ENCODE results near the gene SVIL.
A peak's percentile ranks its signal among the peaks of the same experiment; 100 is the strongest.

SVIL gene

GRCh38 chr10:29501692-29502091, 133.1 kb downstream of the SVIL start:
- H3K4me1 ChIP-seq (ENCODE audit: insufficient read depth, low read length, poor library complexity, severe bottlenecking), result no peaks in the 10 kb centered on the region
- no peaks in the 10 kb centered on the region for H3K79me2 ChIP-seq (ENCODE audit: insufficient read depth, low read length)
- H3K9ac ChIP-seq (ENCODE audit: low read depth, low read length, poor library complexity, severe bottlenecking), result no peak overlapping the region
- H3K4me3 ChIP-seq (ENCODE audit: low read length, poor library complexity, severe bottlenecking), result no peak overlapping the region
- no peaks in the 10 kb centered on the region for H3K27me3 ChIP-seq (ENCODE audit: insufficient read depth, low read length, poor library complexity, severe bottlenecking)
- H2AFZ ChIP-seq (ENCODE audit: low read length), result no peak overlapping the region
- H3K9me2 ChIP-seq (replicated peaks; ENCODE audit: low read depth, low read length), result no peaks in the 10 kb centered on the region
- no peaks in the 10 kb centered on the region for H4K20me1 ChIP-seq (ENCODE audit: insufficient read depth, low read length, poor library complexity, severe bottlenecking)
- H3F3A ChIP-seq (ENCODE audit: low read depth), result no peaks in the 10 kb centered on the region
- no peak for TF ChIP-seq EZH2phosphoT487 (IDR thresholded peaks at IDR 0.05; ENCODE audit: borderline replicate concordance)
- TF ChIP-seq, protein P1, sequence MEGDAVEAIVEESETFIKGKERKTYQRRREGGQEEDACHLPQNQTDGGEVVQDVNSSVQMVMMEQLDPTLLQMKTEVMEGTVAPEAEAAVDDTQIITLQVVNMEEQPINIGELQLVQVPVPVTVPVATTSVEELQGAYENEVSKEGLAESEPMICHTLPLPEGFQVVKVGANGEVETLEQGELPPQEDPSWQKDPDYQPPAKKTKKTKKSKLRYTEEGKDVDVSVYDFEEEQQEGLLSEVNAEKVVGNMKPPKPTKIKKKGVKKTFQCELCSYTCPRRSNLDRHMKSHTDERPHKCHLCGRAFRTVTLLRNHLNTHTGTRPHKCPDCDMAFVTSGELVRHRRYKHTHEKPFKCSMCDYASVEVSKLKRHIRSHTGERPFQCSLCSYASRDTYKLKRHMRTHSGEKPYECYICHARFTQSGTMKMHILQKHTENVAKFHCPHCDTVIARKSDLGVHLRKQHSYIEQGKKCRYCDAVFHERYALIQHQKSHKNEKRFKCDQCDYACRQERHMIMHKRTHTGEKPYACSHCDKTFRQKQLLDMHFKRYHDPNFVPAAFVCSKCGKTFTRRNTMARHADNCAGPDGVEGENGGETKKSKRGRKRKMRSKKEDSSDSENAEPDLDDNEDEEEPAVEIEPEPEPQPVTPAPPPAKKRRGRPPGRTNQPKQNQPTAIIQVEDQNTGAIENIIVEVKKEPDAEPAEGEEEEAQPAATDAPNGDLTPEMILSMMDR (conservative IDR thresholded peaks at IDR 0.05; ENCODE audit: low read length), result no peak
- H3K9me3 ChIP-seq (ENCODE audit: insufficient read depth, low read depth, low read length), result no peaks in the 10 kb centered on the region
- H3K36me3 ChIP-seq (ENCODE audit: insufficient read depth, low read length), result no peaks in the 10 kb centered on the region
- no peak overlapping the region for H3K4me2 ChIP-seq (ENCODE audit: low read depth, low read length, poor library complexity, severe bottlenecking)

DNA sequence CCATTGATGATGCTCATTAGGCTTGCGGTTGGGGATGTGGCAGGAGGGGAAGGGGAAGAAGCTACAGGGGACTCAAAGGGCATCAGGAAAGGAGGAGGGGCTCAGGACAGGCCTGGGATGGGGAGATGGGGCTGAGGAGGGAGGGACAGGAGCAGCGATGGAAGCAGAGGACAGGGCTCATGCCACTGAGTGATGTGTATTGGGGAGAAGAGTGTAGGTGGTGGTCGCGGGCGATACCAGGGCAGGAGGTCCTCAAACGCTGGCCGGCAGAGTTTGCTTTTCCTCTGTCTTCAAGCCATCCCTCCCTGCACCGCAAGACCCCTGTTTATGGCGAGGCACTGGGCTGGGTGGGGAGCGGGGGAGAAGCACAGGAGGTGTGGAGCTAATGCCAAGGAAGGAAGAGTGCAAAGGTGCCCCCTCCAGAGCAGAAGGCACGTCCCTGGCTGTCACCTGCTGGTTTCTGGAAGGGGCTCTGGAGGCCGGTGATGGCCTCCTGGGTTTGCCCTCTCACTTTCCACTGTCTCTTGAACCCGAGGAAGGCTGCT, 134.7 kb downstream of the SVIL start:
- Histone ChIP-seq H3K4me3 (ENCODE audit: low read length, poor library complexity, severe bottlenecking) (no peak overlapping the region), H3K9ac (ENCODE audit: low read depth, low read length, poor library complexity, severe bottlenecking) (no peak overlapping the region), H3K4me1 (ENCODE audit: insufficient read depth, low read length, poor library complexity, severe bottlenecking) (no peaks in the 10 kb centered on the region), H3F3A (ENCODE audit: low read depth) (no peaks in the 10 kb centered on the region), H3K4me2 (ENCODE audit: low read depth, low read length, poor library complexity, severe bottlenecking) (no peak overlapping the region), H3K27me3 (ENCODE audit: insufficient read depth, low read length, poor library complexity, severe bottlenecking) (no peaks in the 10 kb centered on the region), H3K79me2 (ENCODE audit: insufficient read depth, low read length) (no peaks in the 10 kb centered on the region), H4K20me1 (ENCODE audit: insufficient read depth, low read length, poor library complexity, severe bottlenecking) (no peaks in the 10 kb centered on the region), H3K9me2 (replicated peaks; ENCODE audit: low read depth, low read length) (no peaks in the 10 kb centered on the region), H2AFZ (ENCODE audit: low read length) (no peak overlapping the region), H3K36me3 (ENCODE audit: insufficient read depth, low read length) (no peaks in the 10 kb centered on the region), H3K9me3 (ENCODE audit: insufficient read depth, low read depth, low read length) (no peaks in the 10 kb centered on the region)
- TF ChIP-seq, protein P1 (conservative IDR thresholded peaks at IDR 0.05; ENCODE audit: low read length), result no peak
- TF ChIP-seq EZH2phosphoT487 (IDR thresholded peaks at IDR 0.05; ENCODE audit: borderline replicate concordance), result no peak

DNA sequence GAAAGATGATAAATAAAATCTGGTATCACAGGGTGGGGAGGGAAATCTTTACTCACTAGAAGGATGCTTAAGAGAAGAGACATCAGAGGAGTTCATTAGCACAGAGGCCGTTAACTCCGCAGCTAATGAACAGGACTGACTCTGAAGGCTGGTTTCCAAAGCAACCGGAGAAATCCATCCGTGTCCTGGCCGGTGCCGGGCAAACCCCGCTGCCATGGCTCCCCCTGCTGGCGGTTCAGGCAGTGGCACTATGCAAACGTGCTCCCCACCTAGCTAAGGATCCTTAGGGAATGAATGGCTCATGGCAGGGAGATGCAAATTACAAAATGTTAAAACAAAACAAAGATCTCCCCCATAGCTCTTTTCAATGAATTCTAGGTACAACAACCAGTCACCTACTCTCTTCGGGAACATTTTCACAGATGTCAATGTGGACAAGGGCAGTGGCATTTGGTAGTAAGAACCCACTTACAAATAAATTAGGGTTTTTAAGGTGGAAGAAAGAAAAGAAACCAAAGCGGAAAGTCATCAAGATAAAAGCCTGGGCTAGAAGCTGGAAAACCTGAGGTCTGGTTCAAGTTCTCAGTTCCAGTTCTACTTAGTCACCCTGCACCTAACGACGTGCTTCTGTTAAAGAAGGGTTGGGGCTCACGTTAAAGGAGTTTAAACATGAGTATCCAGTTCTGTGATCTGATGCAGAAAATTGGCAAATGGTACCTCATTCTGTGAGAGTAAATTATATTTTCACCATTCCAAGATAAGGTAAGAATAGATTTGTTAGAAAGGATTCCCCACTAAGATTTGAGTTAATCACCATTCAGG, 138.2 kb downstream of the SVIL start:
- H3K9me3 ChIP-seq (ENCODE audit: insufficient read depth, low read depth, low read length), result no peaks in the 10 kb centered on the region
- H3K4me2 ChIP-seq (ENCODE audit: low read depth, low read length, poor library complexity, severe bottlenecking), result no peak overlapping the region
- H3K9me2 ChIP-seq (replicated peaks; ENCODE audit: low read depth, low read length), result no peaks in the 10 kb centered on the region
- H3K36me3 ChIP-seq (ENCODE audit: insufficient read depth, low read length), result no peaks in the 10 kb centered on the region
- no peak overlapping the region for H2AFZ ChIP-seq (ENCODE audit: low read length)
- H3K9ac ChIP-seq (ENCODE audit: low read depth, low read length, poor library complexity, severe bottlenecking), result no peak overlapping the region
- no peak for TF ChIP-seq EZH2phosphoT487 (IDR thresholded peaks at IDR 0.05; ENCODE audit: borderline replicate concordance)
- TF ChIP-seq, protein P1 (conservative IDR thresholded peaks at IDR 0.05; ENCODE audit: low read length), result peak; percentile 98
- no peaks in the 10 kb centered on the region for H3K4me1 ChIP-seq (ENCODE audit: insufficient read depth, low read length, poor library complexity, severe bottlenecking)
- H3F3A ChIP-seq (ENCODE audit: low read depth), result no peaks in the 10 kb centered on the region
- H3K79me2 ChIP-seq (ENCODE audit: insufficient read depth, low read length), result no peaks in the 10 kb centered on the region
- H4K20me1 ChIP-seq (ENCODE audit: insufficient read depth, low read length, poor library complexity, severe bottlenecking), result no peaks in the 10 kb centered on the region
- no peak overlapping the region for H3K4me3 ChIP-seq (ENCODE audit: low read length, poor library complexity, severe bottlenecking)
- H3K27me3 ChIP-seq (ENCODE audit: insufficient read depth, low read length, poor library complexity, severe bottlenecking), result no peaks in the 10 kb centered on the region
